NT2/D1 (cell line): ENCODE measurements around the gene CHN2.

ENCODE experiments used
- DNase-seq: peaks from one replicate; pipeline ENCODE4 v3.0.0-alpha.2; 2011; ENCODE audit warnings: low read depth, low spot score
- H3K27me3 ChIP-seq: 2 replicates; pipeline ENCODE4 v1.6.0; 2011; ENCODE audit warnings: mild to moderate bottlenecking; ENCODE audit not compliant: insufficient read length, insufficient read depth
- H3K36me3 ChIP-seq: 2 replicates; pipeline ENCODE4 v1.6.1; 2011; ENCODE audit warnings: mild to moderate bottlenecking, low read length, mixed read lengths; ENCODE audit not compliant: insufficient read depth, insufficient read length
- H3K4me1 ChIP-seq: 2 replicates; pipeline ENCODE4 v1.5.1; 2011; ENCODE audit not compliant: insufficient read depth, insufficient read length
- H3K4me3 ChIP-seq: 2 replicates; pipeline ENCODE4 v1.5.1; 2011; ENCODE audit warnings: low read depth; ENCODE audit not compliant: insufficient read length
- H3K9ac ChIP-seq: 2 replicates; pipeline ENCODE4 v1.6.0; 2011; ENCODE audit warnings: low read depth; ENCODE audit not compliant: insufficient read length
- H3K9me3 ChIP-seq: 2 replicates; pipeline ENCODE4 v1.5.1; 2011; ENCODE audit warnings: mild to moderate bottlenecking, low read length; ENCODE audit not compliant: insufficient read depth
- SUZ12 ChIP-seq: IDR thresholded peaks from 2 replicates; pipeline ENCODE4 v1.6.1; 2011; ENCODE audit not compliant: insufficient read length, insufficient read depth; ENCODE audit errors: extremely low read depth
- YY1 ChIP-seq: IDR thresholded peaks from 2 replicates; pipeline ENCODE4 v1.6.1; 2011; ENCODE audit not compliant: insufficient read length, insufficient read depth
- ZNF274 ChIP-seq: IDR thresholded peaks from 2 replicates; pipeline ENCODE4 v1.6.1; 2011; ENCODE audit warnings: mild to moderate bottlenecking, low read depth, low read length

Gene CHN2

GRCh38 chr7:29421010-29421956, 226.7 kb downstream of the CHN2 start:
- Histone ChIP-seq H3K4me1 (peaks cover 5% of the 10 kb centered on the region), H3K9ac (no peak overlapping the region), H3K36me3 (no peaks in the 10 kb centered on the region), H3K27me3 (no peaks in the 10 kb centered on the region), H3K9me3 (no peaks in the 10 kb centered on the region), H3K4me3 (no peak overlapping the region)
- TF ChIP-seq ZNF274 (no peak), SUZ12 (no peak), YY1 (no peak)
- DNase-seq = no peak

- H3K27me3 ChIP-seq = no peaks in the 10 kb centered on the region
- no peaks in the 10 kb centered on the region for H3K36me3 ChIP-seq
- no peak for DNase-seq
- no peak overlapping the region for H3K4me3 ChIP-seq
- H3K9ac ChIP-seq = no peak overlapping the region
- H3K4me1 ChIP-seq = no peaks in the 10 kb centered on the region
- H3K9me3 ChIP-seq = no peaks in the 10 kb centered on the region
- TF ChIP-seq ZNF274 = no peak
- TF ChIP-seq YY1 = no peak
- TF ChIP-seq SUZ12 = no peak
Observed at GRCh38 chr7:29422829-29423228, 228.3 kb downstream of the CHN2 start.

- Histone ChIP-seq H3K9ac (no peak overlapping the region), H3K4me3 (no peak overlapping the region), H3K27me3 (no peaks in the 10 kb centered on the region), H3K4me1 (no peaks in the 10 kb centered on the region), H3K36me3 (no peaks in the 10 kb centered on the region), H3K9me3 (no peaks in the 10 kb centered on the region)
- no peak for TF ChIP-seq ZNF274
- DNase-seq = no peak
Observed at GRCh38 chr7:29424295-29424983, 229.9 kb downstream of the CHN2 start.

- Histone ChIP-seq H3K4me3 (no peak overlapping the region), H3K36me3 (no peaks in the 10 kb centered on the region), H3K27me3 (no peaks in the 10 kb centered on the region), H3K9me3 (no peaks in the 10 kb centered on the region), H3K9ac (no peak overlapping the region), H3K4me1 (no peaks in the 10 kb centered on the region)
- no peak for DNase-seq
- TF ChIP-seq SUZ12 = no peak
- no peak for TF ChIP-seq YY1
- TF ChIP-seq ZNF274 = no peak
Observed at GRCh38 chr7:29424984-29425309, 230.4 kb downstream of the CHN2 start.

- no peak for DNase-seq
- H3K4me3 ChIP-seq = no peak overlapping the region
- H3K4me1 ChIP-seq = no peaks in the 10 kb centered on the region
- no peak overlapping the region for H3K9ac ChIP-seq
- TF ChIP-seq ZNF274 (no peak), YY1 (no peak), SUZ12 (no peak)
- H3K27me3 ChIP-seq = no peaks in the 10 kb centered on the region
- H3K36me3 ChIP-seq = no peaks in the 10 kb centered on the region
- no peaks in the 10 kb centered on the region for H3K9me3 ChIP-seq
Observed at GRCh38 chr7:29426587-29426986, 232.0 kb downstream of the CHN2 start.

GRCh38 chr7:29429401-29429800, 234.8 kb downstream of the CHN2 start:
- Histone ChIP-seq H3K27me3 (no peaks in the 10 kb centered on the region), H3K36me3 (no peaks in the 10 kb centered on the region), H3K4me3 (no peak overlapping the region), H3K9ac (no peak overlapping the region), H3K4me1 (no peaks in the 10 kb centered on the region), H3K9me3 (no peaks in the 10 kb centered on the region)
- DNase-seq = no peak
- TF ChIP-seq ZNF274 (no peak), SUZ12 (no peak), YY1 (no peak)

GRCh38 chr7:29430279-29430949, 235.8 kb downstream of the CHN2 start:
- TF ChIP-seq ZNF274 (no peak), SUZ12 (no peak), YY1 (no peak)
- Histone ChIP-seq H3K27me3 (no peaks in the 10 kb centered on the region), H3K36me3 (no peaks in the 10 kb centered on the region), H3K9me3 (no peaks in the 10 kb centered on the region), H3K4me3 (no peak overlapping the region), H3K4me1 (no peaks in the 10 kb centered on the region), H3K9ac (no peak overlapping the region)
- no peak for DNase-seq
